Activated naive CD4-positive, alpha-beta T cell (primary cell): ENCODE results near the gene NFATC2IP.
"Not testable (repeated sequence)": the region's sequence is repeated elsewhere in the genome, so short reads cannot be mapped to it uniquely, and the experiment has no call there.

ENCODE experiments used
- DNase-seq, 4 experiments: peaks; one replicate each; lab custom pipeline; 2025; lab: John Stamatoyannopoulos, UW

The NFATC2IP gene

DNA sequence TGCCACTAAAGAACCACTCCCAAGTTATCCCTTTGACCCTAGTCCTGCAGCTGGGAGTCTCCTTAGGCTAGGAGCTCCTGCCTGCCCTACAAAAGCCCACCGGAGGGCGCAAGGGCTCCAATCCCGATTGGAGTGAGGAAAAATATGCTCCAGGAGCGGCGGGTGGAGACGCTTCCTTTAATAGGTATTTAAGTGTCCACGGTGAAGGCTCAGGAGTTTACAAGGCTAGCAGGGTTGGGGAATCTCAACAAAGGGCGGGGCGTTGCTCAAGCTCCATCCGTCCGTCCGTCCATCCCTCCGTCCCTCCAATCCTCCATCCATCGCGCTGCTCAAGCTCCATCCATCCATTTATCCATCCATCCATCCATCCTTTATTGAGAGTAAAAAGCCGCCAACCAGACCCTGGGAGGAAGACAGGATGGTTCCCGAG lies 23.3 kb downstream of the NFATC2IP start:
- no peak for DNase-seq

DNA sequence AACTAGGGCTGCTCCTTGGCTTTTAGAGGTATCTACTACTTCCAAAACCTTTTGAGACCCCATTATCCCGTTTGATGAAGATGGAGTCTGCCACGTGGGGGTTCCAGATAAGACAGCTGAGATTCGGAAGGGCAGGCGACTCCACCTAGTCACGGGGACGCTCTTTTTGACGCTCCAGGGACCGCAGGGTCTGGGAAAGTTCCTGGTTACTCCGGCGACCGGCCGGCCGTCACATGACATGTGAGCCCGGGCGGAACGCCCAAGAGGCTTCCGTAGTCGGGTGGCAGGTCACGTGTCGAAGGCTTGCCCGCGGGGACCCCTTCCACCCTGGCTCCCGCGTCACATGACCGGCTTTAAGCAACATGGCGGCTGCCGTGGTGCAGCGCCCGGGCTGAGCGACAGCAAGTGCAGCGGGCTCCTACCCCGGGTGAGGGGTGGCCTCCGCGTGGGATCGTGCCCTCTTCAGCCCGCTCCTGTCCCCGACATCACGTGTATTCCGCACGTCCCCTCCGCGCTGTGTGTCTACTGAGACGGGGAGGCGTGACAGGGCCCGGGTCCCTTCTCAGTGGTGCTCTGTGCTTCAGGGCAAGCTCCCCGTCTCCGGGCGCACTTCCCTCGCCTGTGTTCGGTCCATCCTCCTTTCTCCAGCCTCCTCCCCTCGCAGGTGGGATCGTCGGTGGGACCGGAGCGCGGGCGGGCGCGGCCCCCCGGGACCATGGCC lies 23.9 kb downstream of the NFATC2IP start, which contains the start of gene SPNS1:
Gene SPNS1, plus strand, starts transcription at position 342 of the 721 bp plus-strand sequence. Its CDS starts 374 bp downstream, at position 716.
- peak; percentile 75 to 83 (median 78) for DNase-seq

- DNase-seq: no peak
Measured at GRCh38 chr16:28975158-28975599, 24.4 kb downstream of the NFATC2IP start.

DNA sequence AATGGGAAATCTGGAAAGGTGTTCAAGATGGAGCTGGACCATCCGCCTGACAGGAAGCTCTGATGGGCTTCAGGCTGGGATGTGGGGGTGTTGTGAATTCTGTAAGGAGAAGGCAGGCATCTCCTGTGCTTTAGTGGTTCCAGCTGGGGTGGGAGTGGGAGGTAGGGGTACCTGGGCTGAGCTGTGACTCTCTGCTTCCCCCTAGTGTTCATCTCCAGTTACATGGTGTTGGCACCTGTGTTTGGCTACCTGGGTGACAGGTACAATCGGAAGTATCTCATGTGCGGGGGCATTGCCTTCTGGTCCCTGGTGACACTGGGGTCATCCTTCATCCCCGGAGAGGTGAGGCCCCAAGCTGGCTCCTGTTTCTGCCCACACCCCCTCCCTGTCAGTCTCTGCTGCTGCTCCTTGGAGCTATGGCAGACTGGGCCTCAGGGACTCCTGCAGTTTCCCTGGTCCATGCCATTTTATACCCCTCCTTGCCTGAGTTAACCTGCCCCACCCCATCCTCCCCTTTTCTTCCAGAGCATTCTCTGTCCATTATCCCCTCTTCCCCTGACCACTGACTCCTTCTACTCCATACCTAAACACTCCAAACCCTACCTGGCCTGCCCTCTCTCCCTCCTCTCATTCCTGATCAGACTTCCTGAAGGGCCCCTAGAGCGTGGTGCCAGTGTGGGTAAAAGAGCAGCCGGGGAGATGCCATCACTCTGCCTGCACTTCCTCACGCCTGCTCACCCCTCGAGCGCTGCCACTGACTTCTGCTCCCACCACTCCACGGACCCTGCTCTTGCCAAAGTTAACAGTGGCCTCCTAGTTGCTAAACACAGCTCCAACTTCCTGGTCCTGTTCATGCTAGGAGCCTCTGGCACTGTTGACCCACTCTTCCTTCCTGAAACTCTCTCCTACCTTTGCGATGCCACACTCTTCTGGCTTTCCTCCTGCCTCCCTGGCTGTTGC lies 27.2 kb downstream of the NFATC2IP start:
- peak in 1 of 4 experiments; percentile 15 for DNase-seq

GRCh38 chr16:28980330-28980729 lies 29.6 kb downstream of the NFATC2IP start:
- not testable (repeated sequence) for DNase-seq

DNA sequence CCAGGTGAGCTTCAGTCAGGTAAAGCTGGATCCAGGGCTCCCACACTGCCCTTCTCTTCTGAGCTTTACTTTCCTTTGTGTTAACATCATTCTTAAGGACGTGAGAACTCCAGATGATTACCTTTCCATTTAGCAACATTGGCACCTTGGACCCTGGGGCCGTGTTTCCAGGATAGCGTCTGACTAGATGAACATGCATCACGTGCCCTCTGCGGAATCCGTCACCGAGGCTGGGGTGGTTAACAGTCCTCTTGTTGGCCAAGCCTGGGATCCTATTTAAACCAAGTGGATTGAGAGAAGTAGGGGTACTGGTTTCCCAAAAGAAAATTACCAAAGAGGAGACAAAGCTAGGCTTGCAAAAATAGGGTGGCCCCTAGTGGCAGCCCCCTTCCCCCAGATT lies 30.2 kb downstream of the NFATC2IP start:
- no peak for DNase-seq

DNA sequence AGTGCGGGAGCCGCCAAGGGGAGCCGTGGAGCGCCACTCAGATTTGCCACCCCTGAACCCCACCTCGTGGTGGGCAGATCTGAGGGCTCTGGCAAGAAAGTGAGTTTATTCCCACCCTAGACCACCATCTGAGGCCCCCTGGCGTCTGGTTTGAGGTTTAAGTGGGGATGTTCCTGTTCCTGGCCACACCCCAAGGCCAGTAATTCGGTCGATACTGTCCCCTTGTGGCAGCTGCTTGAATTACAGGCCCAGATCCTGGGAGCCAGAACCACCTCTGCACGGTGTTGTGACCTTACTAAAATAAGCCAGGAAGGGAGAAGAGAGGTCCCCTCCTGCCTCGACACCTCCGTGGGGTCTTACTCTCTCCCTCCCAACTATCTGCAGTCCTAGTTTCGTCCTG lies 30.8 kb downstream of the NFATC2IP start:
- DNase-seq: peak in 1 of 4 experiments; percentile 26

- no peak for DNase-seq
Measured at GRCh38 chr16:28982418-28982817, 31.7 kb downstream of the NFATC2IP start.

DNA sequence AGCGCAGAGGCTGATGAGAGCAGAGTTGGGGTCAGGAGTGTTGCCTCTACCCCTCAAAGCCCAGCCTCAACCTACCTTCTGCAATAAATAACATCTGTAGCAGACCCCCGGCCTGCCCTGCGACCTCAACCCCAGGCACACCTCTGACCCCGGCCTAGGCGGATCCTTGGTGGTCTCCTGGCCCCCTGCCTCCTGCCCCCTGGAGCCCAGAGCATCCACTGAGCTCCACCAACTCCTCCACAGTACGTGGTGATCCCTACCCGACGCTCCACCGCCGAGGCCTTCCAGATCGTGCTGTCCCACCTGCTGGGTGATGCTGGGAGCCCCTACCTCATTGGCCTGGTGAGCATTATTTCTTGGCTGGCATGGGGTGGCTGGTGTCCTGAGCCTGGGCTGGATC lies 32.2 kb downstream of the NFATC2IP start:
- no peak for DNase-seq

GRCh38 chr16:28983644-28984043 lies 32.9 kb downstream of the NFATC2IP start:
- DNase-seq: no peak

GRCh38 chr16:28984091-28984490 lies 33.4 kb downstream of the NFATC2IP start:
- DNase-seq: no peak

DNA sequence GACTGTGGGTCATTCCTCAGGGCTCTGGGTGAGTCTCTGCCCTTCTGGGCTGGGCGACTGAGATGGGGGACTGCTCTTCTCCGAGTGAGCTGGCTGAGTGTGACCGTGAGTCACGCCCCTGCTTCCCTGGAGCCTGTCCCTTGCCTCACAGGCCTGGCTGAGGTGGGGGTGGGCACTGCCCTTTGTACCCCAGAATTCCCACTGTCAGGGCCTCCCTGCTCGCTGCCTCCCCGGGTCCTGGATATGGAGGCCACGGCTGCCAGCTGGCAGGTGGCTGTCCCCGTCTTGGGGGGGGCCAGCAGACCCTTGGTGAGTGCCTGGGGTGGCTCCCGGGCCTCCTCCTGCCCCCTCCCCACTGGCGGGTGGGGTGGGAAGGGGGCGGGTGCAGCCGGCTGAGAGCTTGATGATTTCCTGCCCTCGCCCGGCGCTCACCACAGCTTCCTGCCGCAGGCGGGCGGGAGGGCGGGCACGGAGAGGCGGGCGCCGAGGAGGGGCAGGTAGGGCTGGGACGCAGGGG lies 33.9 kb downstream of the NFATC2IP start, which contains the start of gene LAT:
Gene LAT, plus strand, starts transcription at position 434 of the 517 bp plus-strand sequence. CDS start 366 bp downstream, outside the sequence.
- peak in 3 of 4 experiments; percentile 42 to 87 (median 70) for DNase-seq

- peak in 1 of 4 experiments; percentile 21 for DNase-seq
Measured at GRCh38 chr16:28985211-28986041, 34.7 kb downstream of the NFATC2IP start.

DNA sequence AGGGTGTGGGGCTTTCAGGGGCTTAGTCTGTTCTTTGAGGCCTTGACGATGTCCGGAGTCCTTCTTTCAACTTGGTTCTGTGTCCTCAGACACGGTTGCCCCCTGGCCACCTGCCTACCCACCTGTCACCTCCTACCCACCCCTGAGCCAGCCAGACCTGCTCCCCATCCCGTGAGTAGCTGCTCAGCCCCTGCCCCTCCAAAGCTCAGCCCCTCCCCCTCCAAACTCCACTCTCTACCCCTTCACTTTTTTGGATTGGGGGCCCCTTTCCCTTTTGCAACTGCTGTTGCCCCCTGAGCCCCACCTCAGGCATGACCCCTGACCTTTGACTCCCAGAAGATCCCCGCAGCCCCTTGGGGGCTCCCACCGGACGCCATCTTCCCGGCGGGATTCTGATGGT lies 35.3 kb downstream of the NFATC2IP start:
- DNase-seq: no peak

DNA sequence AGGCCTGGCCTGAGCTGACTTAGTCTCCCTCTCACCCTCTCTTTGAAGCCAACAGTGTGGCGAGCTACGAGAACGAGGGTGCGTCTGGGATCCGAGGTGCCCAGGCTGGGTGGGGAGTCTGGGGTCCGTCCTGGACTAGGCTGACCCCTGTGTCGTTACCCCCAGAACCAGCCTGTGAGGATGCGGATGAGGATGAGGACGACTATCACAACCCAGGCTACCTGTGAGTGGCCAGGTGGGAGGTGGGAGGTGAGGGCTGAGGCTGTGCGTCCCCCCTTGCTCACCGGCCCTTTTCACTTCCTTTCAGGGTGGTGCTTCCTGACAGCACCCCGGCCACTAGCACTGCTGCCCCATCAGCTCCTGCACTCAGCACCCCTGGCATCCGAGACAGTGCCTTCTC lies 35.8 kb downstream of the NFATC2IP start:
- DNase-seq: no peak

GRCh38 chr16:28987170-28987853 lies 36.6 kb downstream of the NFATC2IP start:
- no peak for DNase-seq

- DNase-seq: no peak
Measured at GRCh38 chr16:28989363-28989762, 38.6 kb downstream of the NFATC2IP start.

DNA sequence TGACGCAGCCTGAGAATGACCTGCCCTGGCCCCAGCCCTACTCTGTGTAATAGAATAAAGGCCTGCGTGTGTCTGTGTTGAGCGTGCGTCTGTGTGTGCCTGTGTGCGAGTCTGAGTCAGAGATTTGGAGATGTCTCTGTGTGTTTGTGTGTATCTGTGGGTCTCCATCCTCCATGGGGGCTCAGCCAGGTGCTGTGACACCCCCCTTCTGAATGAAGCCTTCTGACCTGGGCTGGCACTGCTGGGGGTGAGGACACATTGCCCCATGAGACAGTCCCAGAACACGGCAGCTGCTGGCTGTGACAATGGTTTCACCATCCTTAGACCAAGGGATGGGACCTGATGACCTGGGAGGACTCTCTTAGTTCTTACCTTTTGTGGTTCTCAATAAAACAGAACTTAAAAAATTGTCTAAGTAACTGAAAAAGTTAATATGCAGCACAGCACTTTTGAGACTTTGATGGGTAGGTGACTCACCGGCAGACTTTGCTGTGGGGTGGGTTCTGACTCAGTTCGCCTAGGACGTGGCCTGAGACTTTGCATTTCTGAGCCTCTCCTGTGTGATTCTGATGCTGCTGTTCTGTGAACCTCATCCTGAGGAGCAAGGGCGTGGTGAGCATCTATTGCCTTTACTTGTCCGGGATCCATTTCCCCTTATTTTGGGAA lies 39.8 kb downstream of the NFATC2IP start:
- DNase-seq: peak in 2 of 4 experiments; percentile 10 to 48

DNA sequence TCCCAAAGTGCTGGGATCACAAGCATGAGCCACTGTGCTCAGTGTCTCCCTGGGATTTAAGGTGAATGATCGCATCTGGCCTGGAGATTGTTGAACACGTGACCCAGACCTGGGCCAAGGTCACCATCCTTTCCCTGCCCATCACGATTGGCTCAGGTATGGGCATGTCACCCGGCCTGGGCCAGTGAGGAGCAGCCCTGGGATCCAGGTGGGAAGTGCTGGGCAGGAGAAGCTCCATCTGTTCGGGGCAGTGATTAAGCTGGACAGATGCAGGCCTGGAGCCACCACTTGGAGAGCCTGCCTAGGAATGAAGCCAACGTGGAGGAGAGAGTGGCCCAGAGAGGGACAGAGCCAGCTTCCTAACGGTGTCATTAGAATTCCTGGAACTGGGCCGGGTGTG lies 41.0 kb downstream of the NFATC2IP start:
- no peak for DNase-seq

GRCh38 chr16:28992496-28992895 lies 41.8 kb downstream of the NFATC2IP start:
- no peak for DNase-seq
